Measurements from ENCODE around the gene DYNC1LI1. TPM values are rescaled to one million over a fixed set of nuclear protein-coding genes. Genes with fewer than 3 reads are reported as not detected.
A peak's percentile ranks its signal among the peaks of the same experiment; 100 is the strongest.

Gene DYNC1LI1
- polyA plus RNA-seq, 1 of the 3 experiments (the other 2 are of a cell fraction), result 15.4 TPM

GRCh38 chr3:32569540-32570420, 878 bp downstream of the DYNC1LI1 start (continued):
- no peak for TF ChIP-seq PBX3 (IDR thresholded peaks at IDR 0.05)

GRCh38 chr3:32568953-32569352, 1.7 kb downstream of the DYNC1LI1 start:
- peak overlapping the region in 1 of 2 experiments; percentile 90; a peak in 1 of 4 replicates for H3K27ac ChIP-seq (ENCODE audit: low read depth in 2 of 2, low read length in 1 of 2)
- H2AFZ ChIP-seq (ENCODE audit: low read depth), result no peak overlapping the region
- H3K9me2 ChIP-seq, result no peaks in the 10 kb centered on the region
- DNase-seq, result no peak
- peaks cover 30% of the 10 kb centered on the region for H4K20me1 ChIP-seq (ENCODE audit: insufficient read depth)
- H3K9me3 ChIP-seq, result no peaks in the 10 kb centered on the region
- no peaks in the 10 kb centered on the region for H3K27me3 ChIP-seq (ENCODE audit: insufficient read depth)
- peaks cover 65% of the 10 kb centered on the region for H3K79me2 ChIP-seq (ENCODE audit: insufficient read depth)
- ChIA-PET POLR2A (no interaction called here), CTCF (interaction anchor here (1.0 to 2.1 kb wide), 4 partner anchors 34 to 195 kb away, joined by 3 to 7 read pairs (median 4); no protein-coding TSS in a partner anchor)
- TF ChIP-seq MAX (IDR thresholded peaks at IDR 0.05; ENCODE audit: low read depth) (no peak), YY1 (IDR thresholded peaks at IDR 0.05; ENCODE audit: low read depth) (no peak), PBX3 (IDR thresholded peaks at IDR 0.05) (no peak), ZBTB33 (IDR thresholded peaks at IDR 0.05; ENCODE audit: borderline replicate concordance, low read depth) (no peak), FOSL2 (IDR thresholded peaks at IDR 0.05; ENCODE audit: borderline replicate concordance, low read depth) (no peak), POLR2AphosphoS5 (IDR thresholded peaks at IDR 0.05; ENCODE audit: low read depth, low read length) (no peak), JUND (IDR thresholded peaks at IDR 0.05) (no peak), CTCF (IDR thresholded peaks at IDR 0.05) (no peak), SIN3A (IDR thresholded peaks at IDR 0.05; ENCODE audit: borderline replicate concordance, low read depth, low read length) (no peak), RFX5 (IDR thresholded peaks at IDR 0.05; ENCODE audit: low read length) (no peak), ELF1 (IDR thresholded peaks at IDR 0.05) (no peak), EP300 (IDR thresholded peaks at IDR 0.05; ENCODE audit: borderline replicate concordance in 1 of 2, low read depth in 1 of 2, low read length in 1 of 2) (no peak), CHD2 (IDR thresholded peaks at IDR 0.05; ENCODE audit: low read length, partially characterized antibody) (no peak), GATA2 (CRISPR knock-in tag; IDR thresholded peaks at IDR 0.05) (no peak), EZH2phosphoT487 (IDR thresholded peaks at IDR 0.05; ENCODE audit: borderline replicate concordance, low read depth) (no peak), MXI1 (IDR thresholded peaks at IDR 0.05; ENCODE audit: low read depth, low read length) (no peak), NRF1 (IDR thresholded peaks at IDR 0.05; ENCODE audit: low read depth, low read length) (no peak), IRF3 (IDR thresholded peaks at IDR 0.05; ENCODE audit: low read depth, low read length) (no peak), TCF12 (IDR thresholded peaks at IDR 0.05) (no peak)
- peaks cover 9% of the 10 kb centered on the region for H3F3A ChIP-seq (replicated peaks; ENCODE audit: insufficient read depth)
- H3K4me1 ChIP-seq (ENCODE audit: control insufficient read depth in 1 of 2, insufficient read depth in 2 of 2, low read depth in 1 of 2, low read length in 1 of 2), result peaks cover 4 to 6% of the 10 kb centered on the region in 2 experiments; a peak in 2 of 4 replicates
- peak overlapping the region; percentile 97 for H3K9ac ChIP-seq
- H3K36me3 ChIP-seq (replicated peaks in 1 of 2; ENCODE audit: control insufficient read depth in 1 of 2, insufficient read depth in 2 of 2, low read length in 1 of 2), result peaks cover 0 to 20% of the 10 kb centered on the region in 2 experiments
- H3K4me2 ChIP-seq, result peak overlapping the region; percentile 86
- 95% methylated on average over 2 of the region's 2 CpGs for WGBS (ENCODE audit: low lambda C conversion rate)
- peak overlapping the region; percentile 85 to 87 for H3K4me3 ChIP-seq (ENCODE audit: low read depth in 2 of 2, low read length in 1 of 2)

Data from SK-N-SH (cell line).